ENCODE results near the gene RASGRF2. TPM values are rescaled to one million over a fixed set of nuclear protein-coding genes. Genes with fewer than 3 reads are reported as not detected.

RASGRF2 gene
- total and polyA plus RNA-seq, 2 of the 13 experiments (the other 11 are each of a cell fraction or from before 2014, with no cell fraction given), result 23.6 to 29.0 TPM

DNA sequence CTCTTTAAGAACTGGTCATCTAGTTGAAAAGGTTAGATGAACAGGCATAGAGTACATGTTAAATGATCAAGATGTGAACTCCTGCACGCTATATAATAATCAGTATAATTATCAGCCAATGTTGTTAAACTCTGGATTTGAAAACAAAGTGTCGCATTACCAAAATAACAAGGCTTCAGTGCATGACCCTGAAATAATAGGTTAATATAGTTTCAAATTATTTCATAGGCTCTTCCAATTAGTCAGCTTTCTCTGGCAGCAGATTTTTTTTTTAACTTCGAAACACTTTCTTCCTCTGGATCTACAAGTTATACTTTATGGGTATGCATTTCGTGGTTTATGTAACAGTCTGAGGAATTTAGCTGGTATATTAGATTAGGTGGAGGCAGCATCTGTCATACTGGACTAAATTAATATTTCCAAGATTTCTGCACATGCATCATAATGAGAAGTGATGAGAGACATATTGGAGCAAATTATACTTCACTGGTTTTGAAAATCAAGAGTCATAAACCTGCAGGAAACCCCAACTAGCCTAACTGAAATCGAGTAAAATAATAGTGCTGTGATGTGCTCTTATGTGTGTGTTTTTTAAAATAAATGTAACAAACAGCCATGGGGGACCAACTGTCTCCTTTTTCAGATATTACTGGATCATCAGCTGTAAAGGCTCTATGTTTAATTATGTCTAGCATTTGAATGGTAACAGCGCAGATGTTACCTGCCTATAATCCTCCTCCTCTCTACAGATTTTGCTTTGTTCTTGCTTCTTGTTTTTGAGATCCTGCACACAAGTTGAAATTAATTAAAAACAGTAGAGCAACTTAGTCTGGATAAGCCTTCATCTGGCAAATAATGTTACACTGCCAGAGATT lies 187.1 kb downstream of the RASGRF2 start:
- CTCF ChIA-PET (ENCODE audit: low intra/inter-chr PET ratio, low total read pairs), result no interaction called here
- H2AFZ ChIP-seq (ENCODE audit: low read length), result no peak overlapping the region
- H3K27me3 ChIP-seq (ENCODE audit: control insufficient read depth in 1 of 2, insufficient read depth in 2 of 2, low read length in 2 of 2), result no peaks in the 10 kb centered on the region
- in situ Hi-C loops (cut with HindIII; ENCODE audit: extremely low pct_ligation_motif_present, low pct_unique_long_range_greater_than_20kb) (no loop called here), intact Hi-C loops (cut with micrococcal nuclease; ENCODE audit: unreplicated experiment) (no loop called here)
- no peak overlapping the region for H3K27ac ChIP-seq (ENCODE audit: extremely low read length, insufficient read depth, low read length)
- no peaks in the 10 kb centered on the region for H3K9me3 ChIP-seq (ENCODE audit: low read length)
- FAIRE-seq (no peak), ATAC-seq (no peak), DNase-seq (ENCODE audit: low spot score) (no peak)
- H3K9ac ChIP-seq (ENCODE audit: insufficient read depth, low read depth, low read length), result no peak overlapping the region
- H3K4me2 ChIP-seq (ENCODE audit: low read depth, low read length), result no peak overlapping the region
- no peaks in the 10 kb centered on the region for H3K79me2 ChIP-seq (ENCODE audit: insufficient read depth, low read length)
- BruUV-seq (replicated peaks), result no TSS peak
- no peaks in the 10 kb centered on the region for H4K20me1 ChIP-seq (ENCODE audit: insufficient read depth, low read length)
- 75% methylated on average over 6 of the region's 6 CpGs for WGBS (ENCODE audit: low lambda C conversion rate)
- H3K4me1 ChIP-seq (ENCODE audit: insufficient read depth, low read length), result no peaks in the 10 kb centered on the region
- no peaks in the 10 kb centered on the region; a peak in 1 of 5 replicates for H3K36me3 ChIP-seq (replicated peaks in 1 of 2; ENCODE audit: control insufficient read depth in 1 of 2, insufficient read depth in 2 of 2, low read length in 2 of 2)
- H3K4me3 ChIP-seq (replicated peaks in 1 of 3; ENCODE audit: insufficient read depth in 1 of 3, low read depth in 2 of 3, low read length in 3 of 3), result no peak overlapping the region
- TF ChIP-seq ZNF335 (CRISPR knock-in tag; IDR thresholded peaks at IDR 0.05) (no peak), ZNF83 (CRISPR knock-in tag; IDR thresholded peaks at IDR 0.05; ENCODE audit: borderline replicate concordance) (no peak), NR0B2 (CRISPR knock-in tag; IDR thresholded peaks at IDR 0.05) (no peak), ZNF780A (CRISPR knock-in tag; IDR thresholded peaks at IDR 0.05) (no peak), ESRRA (CRISPR knock-in tag; IDR thresholded peaks at IDR 0.05; ENCODE audit: low read depth) (no peak), MAFG (CRISPR knock-in tag; IDR thresholded peaks at IDR 0.05) (no peak), POGZ (CRISPR knock-in tag; IDR thresholded peaks at IDR 0.05) (no peak), ZNF282 (IDR thresholded peaks at IDR 0.05; ENCODE audit: partially characterized antibody) (no peak), SP140L (CRISPR knock-in tag; IDR thresholded peaks at IDR 0.05; ENCODE audit: borderline replicate concordance) (no peak), NCOR1 (IDR thresholded peaks at IDR 0.05; ENCODE audit: borderline replicate concordance, low read length) (no peak)
- POLR2A ChIA-PET, result no interaction called here

All from HepG2 (cell line).